ENCODE data around the gene RUBCNL. TPM values are rescaled to one million over a fixed set of nuclear protein-coding genes. Genes with fewer than 3 reads are reported as not detected.

Gene RUBCNL
- total and polyA plus RNA-seq, 2 of the 8 experiments (the other 6 are each of a cell fraction or from before 2014, with no cell fraction given) = 2.6 to 4.9 TPM

- no peaks in the 10 kb centered on the region for H3K79me1 ChIP-seq (ENCODE audit: low read depth, low read length)
- H2BK15ac ChIP-seq (ENCODE audit: low read length) = no peak overlapping the region
- FAIRE-seq = no peak
- no peaks in the 10 kb centered on the region for H3K27me3 ChIP-seq (replicated peaks in 1 of 4; ENCODE audit: control insufficient read depth in 3 of 4, extremely low read depth in 1 of 4, insufficient read depth in 3 of 4, low read length in 3 of 4)
- no peak overlapping the region for H2BK5ac ChIP-seq (ENCODE audit: low read depth, low read length)
- H3K4me2 ChIP-seq (ENCODE audit: insufficient read depth in 1 of 2, low read depth in 2 of 2, low read length in 2 of 2) = no peak overlapping the region
- no peak overlapping the region for H3K18ac ChIP-seq (ENCODE audit: extremely low read depth, low read length)
- H3K14ac ChIP-seq (ENCODE audit: insufficient read length) = no peak overlapping the region
- no peak overlapping the region for H2AK5ac ChIP-seq (ENCODE audit: low read depth, low read length)
- POLR2A ChIA-PET (ENCODE audit: partially characterized antibody) = no interaction called here
- no peaks in the 10 kb centered on the region for H4K20me1 ChIP-seq (replicated peaks in 1 of 2; ENCODE audit: control insufficient read depth in 1 of 2, insufficient read depth in 2 of 2, low read length in 2 of 2)
- H2BK12ac ChIP-seq (ENCODE audit: low read depth, low read length) = no peak overlapping the region
- no peaks in the 10 kb centered on the region for H3K4me1 ChIP-seq (replicated peaks in 1 of 4; ENCODE audit: control insufficient read depth in 3 of 4, insufficient read depth in 4 of 4, low read length in 3 of 4)
- no peaks in the 10 kb centered on the region for H3K9me3 ChIP-seq (ENCODE audit: insufficient read depth in 2 of 2, low read depth in 1 of 2, low read length in 1 of 2)
- no peak for DNase-seq (ENCODE audit: low read depth in 1 of 2, low spot score in 2 of 2)
- H3K9ac ChIP-seq (replicated peaks in 1 of 4; ENCODE audit: extremely low read depth in 1 of 4, low read depth in 3 of 4, low read length in 3 of 4) = no peak overlapping the region
- H4K8ac ChIP-seq (ENCODE audit: extremely low read depth, insufficient read depth, low read length) = no peak overlapping the region
- no peak overlapping the region for H4K5ac ChIP-seq (ENCODE audit: insufficient read length, low read depth, low read length)
- no peaks in the 10 kb centered on the region for H3K36me3 ChIP-seq (ENCODE audit: control insufficient read depth in 2 of 4, insufficient read depth in 4 of 4, low read length in 3 of 4)
- no peak overlapping the region for H3K56ac ChIP-seq (replicated peaks; ENCODE audit: insufficient read length, low read depth, low read length)
- H3K79me2 ChIP-seq (ENCODE audit: control insufficient read depth in 1 of 2, insufficient read depth in 2 of 2, low read length in 2 of 2) = no peaks in the 10 kb centered on the region
- 87% methylated on average over 1 of the region's 1 CpG; no CpG with 5 or more reads in 1 of the 2 experiments for WGBS, 2 experiments (ENCODE audit: extremely low coverage in 1 of 2, insufficient coverage in 1 of 2, insufficient read length in 1 of 2, insufficient replicate concordance in 2 of 2, low coverage in 1 of 2, low lambda C conversion rate in 2 of 2, missing lambda C conversion rate in 1 of 2)
- no peak overlapping the region for H3K4me3 ChIP-seq (ENCODE audit: extremely low read depth in 1 of 4, insufficient read depth in 2 of 4, low read depth in 3 of 4, low read length in 4 of 4)
- no peak overlapping the region for H3K4ac ChIP-seq (replicated peaks; ENCODE audit: insufficient read length, low read depth, low read length)
- H2BK120ac ChIP-seq (replicated peaks; ENCODE audit: low read depth, low read length) = no peak overlapping the region
- CTCF ChIA-PET (ENCODE audit: partially characterized antibody) = interaction anchor here (1.1 kb wide), 1 partner anchor 20 kb away, joined by 3 read pairs; no protein-coding TSS in a partner anchor
- H3K27ac ChIP-seq (ENCODE audit: low read depth, low read length) = no peak overlapping the region
- H4K91ac ChIP-seq (replicated peaks; ENCODE audit: insufficient read length, low read length) = no peak overlapping the region
- H3K23ac ChIP-seq (ENCODE audit: insufficient read length) = no peak overlapping the region
- H2AFZ ChIP-seq (ENCODE audit: low read length) = no peak overlapping the region
- no peaks in the 10 kb centered on the region for H3K23me2 ChIP-seq (ENCODE audit: low read depth, low read length)
- H2BK20ac ChIP-seq (ENCODE audit: low read length) = no peak overlapping the region
- TF ChIP-seq SP2 (IDR thresholded peaks at IDR 0.05; ENCODE audit: low read length) (no peak), RFX5 (IDR thresholded peaks at IDR 0.05; ENCODE audit: borderline replicate concordance, low read depth, low read length) (no peak), SIRT6 (IDR thresholded peaks at IDR 0.05; ENCODE audit: low read length) (no peak), EGR1 (IDR thresholded peaks at IDR 0.05; ENCODE audit: borderline replicate concordance, low read depth, low read length) (no peak), BRCA1 (IDR thresholded peaks at IDR 0.05; ENCODE audit: low read depth, low read length) (no peak), ZNF274 (IDR thresholded peaks at IDR 0.05; ENCODE audit: borderline replicate concordance, extremely low read depth, low read length) (no peak), TCF12 (IDR thresholded peaks at IDR 0.05; ENCODE audit: low read depth, low read length) (no peak), MAFK (IDR thresholded peaks at IDR 0.05; ENCODE audit: low read depth, low read length) (no peak), RNF2 (IDR thresholded peaks at IDR 0.05; ENCODE audit: borderline replicate concordance, low read depth, low read length, missing control alignments, poor library complexity, severe bottlenecking) (no peak), KDM5A (IDR thresholded peaks at IDR 0.05; ENCODE audit: low read length) (no peak), GABPA (IDR thresholded peaks at IDR 0.05; ENCODE audit: borderline replicate concordance, insufficient read depth, low read length) (no peak), RBBP5 (IDR thresholded peaks at IDR 0.05; ENCODE audit: borderline replicate concordance, low read depth, low read length) (no peak), TAF7 (optimal IDR thresholded peaks at IDR 0.05; ENCODE audit: borderline replicate concordance, low read depth, low read length) (no peak), EP300 (IDR thresholded peaks at IDR 0.05; ENCODE audit: borderline replicate concordance in 1 of 2, low read depth in 2 of 2, low read length in 2 of 2) (no peak), CEBPB (IDR thresholded peaks at IDR 0.05; ENCODE audit: low read depth, low read length) (no peak)
Observed at GRCh38 chr13:46318986-46319385, 68.1 kb downstream of the RUBCNL start.

Data from H1 (cell line).